SK-N-MC (cell line): ENCODE data around the gene SLC22A13.
"Not testable (repeated sequence)": the region's sequence is repeated elsewhere in the genome, so short reads cannot be mapped to it uniquely, and the experiment has no call there.

ENCODE experiments used
- DNase-seq: peaks from one replicate; pipeline ENCODE4 v3.0.0-alpha.2; 2011; ENCODE audit warnings: low read depth, low spot score
- H3K27ac ChIP-seq: fragments of 200-600 bp; sonication (generic); 2 replicates; pipeline ENCODE4 v1.5.1; 2016; ENCODE audit warnings: mixed run types
- H3K36me3 ChIP-seq: fragments of 200-600 bp; sonication (generic); 2 replicates; pipeline ENCODE4 v1.6.1; 2017; ENCODE audit warnings: antibody characterized with exemption, low read length, mixed read lengths; ENCODE audit not compliant: insufficient read depth
- H3K4me3 ChIP-seq: fragments of 200-600 bp; sonication (generic); 2 replicates; pipeline ENCODE4 v1.5.1; 2016
- H3K9ac ChIP-seq: fragments of 200-600 bp; sonication (generic); 2 replicates; pipeline ENCODE4 v1.8.0; 2017; ENCODE audit warnings: mixed run types, mixed read lengths; ENCODE audit not compliant: insufficient read length
- H3K9me3 ChIP-seq: fragments of 200-600 bp; sonication (generic); 2 replicates; pipeline ENCODE4 v1.6.1; 2017; ENCODE audit warnings: low read depth, mild to moderate bottlenecking, antibody characterized with exemption, low read length, moderate library complexity, mixed read lengths
- EZH2 ChIP-seq: fragments of 200-600 bp; sonication (generic); IDR thresholded peaks from one replicate; pipeline ENCODE4 v1.6.1; 2017; ENCODE audit warnings: antibody characterized with exemption
- FOXP2 ChIP-seq: optimal IDR thresholded peaks from 2 replicates; pipeline ENCODE3; 2011; ENCODE audit warnings: mild to moderate bottlenecking, moderate library complexity; ENCODE audit not compliant: insufficient read depth; ENCODE audit errors: extremely low read length, control extremely low read depth
- POLR2AphosphoS5 ChIP-seq: IDR thresholded peaks from 2 replicates; pipeline ENCODE4 v1.6.1; 2012; ENCODE audit warnings: mild to moderate bottlenecking, low read depth, low read length, borderline replicate concordance

Gene SLC22A13

DNA sequence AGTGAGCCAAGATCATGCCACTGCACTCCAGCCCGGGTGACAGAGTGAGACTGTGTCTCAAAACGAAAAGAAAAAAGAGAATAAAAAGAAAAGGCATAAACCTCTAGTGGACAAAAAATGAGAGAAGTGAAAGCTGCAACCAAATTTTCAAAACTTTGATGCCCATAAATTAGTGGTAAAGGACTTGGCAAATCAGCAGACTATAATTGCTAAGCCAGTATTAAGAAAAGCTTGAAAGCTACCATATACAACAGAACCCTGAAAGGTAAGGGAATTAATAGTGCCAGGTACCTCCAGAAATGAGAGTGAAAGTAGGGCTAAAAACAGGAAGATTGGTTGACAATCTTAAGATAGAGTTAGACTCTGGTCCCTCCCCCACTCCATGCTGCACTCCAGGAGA, 32.9 kb upstream of the SLC22A13 start:
- TF ChIP-seq FOXP2 (no peak), POLR2AphosphoS5 (no peak), EZH2 (no peak)
- no peak overlapping the region for H3K27ac ChIP-seq
- no peak overlapping the region for H3K9ac ChIP-seq
- H3K9me3 ChIP-seq: no peaks in the 10 kb centered on the region
- H3K4me3 ChIP-seq: no peak overlapping the region
- peaks cover 16% of the 10 kb centered on the region for H3K36me3 ChIP-seq
- no peak for DNase-seq

DNA sequence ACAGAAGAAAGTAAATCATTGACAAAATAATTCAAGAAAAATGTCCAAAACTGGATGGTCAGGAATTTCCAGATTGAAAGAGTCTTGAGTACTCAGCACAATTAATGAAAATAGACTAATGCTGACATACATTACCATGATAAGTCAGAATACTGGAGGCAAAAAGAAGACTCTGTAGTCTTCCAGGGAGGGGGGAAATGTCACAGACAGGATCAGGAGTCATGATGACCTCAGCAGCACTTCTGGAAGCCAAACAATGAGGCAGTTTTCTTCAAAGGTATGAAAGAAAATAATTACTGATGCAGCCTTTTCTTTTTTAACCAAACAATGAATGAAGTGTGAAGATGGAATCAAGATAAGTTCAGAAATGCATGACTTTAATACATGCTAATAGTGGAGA, 30.1 kb upstream of the SLC22A13 start:
- DNase-seq: no peak
- TF ChIP-seq EZH2 (no peak), POLR2AphosphoS5 (no peak), FOXP2 (no peak)
- Histone ChIP-seq H3K9me3 (no peaks in the 10 kb centered on the region), H3K27ac (no peak overlapping the region), H3K36me3 (peaks cover 15% of the 10 kb centered on the region), H3K9ac (no peak overlapping the region), H3K4me3 (no peak overlapping the region)

DNA sequence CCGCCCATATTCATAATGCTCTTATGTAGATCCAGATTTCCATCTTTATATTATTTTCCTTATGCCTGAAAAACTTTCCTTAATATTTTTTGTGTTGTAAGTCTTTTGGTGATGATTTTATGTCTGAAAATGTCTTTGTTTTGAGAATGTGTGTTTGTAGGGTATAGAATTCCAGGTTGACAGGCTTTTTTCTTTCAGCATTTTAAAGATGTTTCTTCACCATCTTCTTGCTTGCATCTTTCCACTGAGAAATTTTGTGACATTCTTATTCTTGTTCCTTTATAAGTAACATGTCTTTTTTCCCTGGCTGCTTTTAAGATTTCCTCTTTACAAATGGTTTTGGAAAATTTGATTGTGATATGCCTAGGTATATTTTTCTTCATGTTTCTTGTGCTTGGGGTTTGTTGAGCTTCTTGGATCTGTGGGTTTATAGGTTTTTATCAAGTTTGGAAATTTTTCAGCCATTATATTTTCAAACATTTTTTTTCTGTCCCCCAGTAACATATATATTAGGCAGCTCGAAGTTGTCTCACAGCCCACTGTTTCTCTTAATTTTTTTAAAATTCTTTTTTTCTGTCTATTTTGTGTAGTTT, 27.1 kb upstream of the SLC22A13 start:
- peaks cover 8% of the 10 kb centered on the region; the same call in 1 of the 2 replicates for H3K36me3 ChIP-seq
- H3K9ac ChIP-seq: no peak overlapping the region
- H3K9me3 ChIP-seq: no peaks in the 10 kb centered on the region
- H3K4me3 ChIP-seq: no peak overlapping the region
- H3K27ac ChIP-seq: no peak overlapping the region
- TF ChIP-seq FOXP2 (no peak), EZH2 (no peak), POLR2AphosphoS5 (no peak)
- no peak for DNase-seq

DNA sequence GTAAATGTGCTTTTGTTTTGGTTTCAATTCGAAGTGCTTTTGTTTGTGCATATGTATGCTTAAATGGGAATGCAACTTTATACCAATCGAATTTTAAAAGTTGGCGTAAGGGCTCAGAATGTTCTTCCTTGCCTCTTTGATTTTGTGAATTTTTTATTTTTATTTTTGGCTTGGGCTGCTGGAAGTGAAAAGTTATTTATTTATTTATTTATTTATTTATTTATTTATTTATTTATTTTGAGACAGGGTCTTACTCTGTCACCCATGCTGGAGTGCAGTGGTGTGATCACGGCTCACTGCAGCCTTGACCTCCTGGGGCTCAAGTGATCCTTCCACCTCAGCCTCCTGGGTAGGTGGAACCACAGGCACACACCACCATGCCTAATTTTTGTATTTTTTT, 22.8 kb upstream of the SLC22A13 start:
- DNase-seq, H3K9me3 ChIP-seq, H3K27ac ChIP-seq, H3K36me3 ChIP-seq, H3K9ac ChIP-seq, H3K4me3 ChIP-seq: not testable (repeated sequence)

DNA sequence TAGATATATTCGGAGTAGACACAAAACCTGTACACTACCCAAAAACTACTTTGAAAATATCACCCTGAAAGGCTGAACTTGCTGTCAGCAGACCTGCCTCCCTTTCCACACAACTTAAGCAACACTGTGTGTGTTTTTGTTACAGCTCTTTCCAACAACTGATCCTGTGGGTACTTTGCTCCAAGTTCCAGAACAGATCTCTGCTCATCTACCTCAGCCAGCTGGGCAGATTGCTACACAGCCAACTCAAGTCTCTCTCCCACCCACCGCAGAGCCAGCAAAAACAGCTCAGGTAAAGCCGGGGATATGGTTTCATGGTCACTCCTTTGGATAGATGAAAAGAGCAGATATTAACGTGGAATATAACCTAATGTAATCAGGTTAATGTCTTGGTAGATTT, 19.7 kb upstream of the SLC22A13 start:
- Histone ChIP-seq H3K9me3 (no peaks in the 10 kb centered on the region), H3K9ac (no peak overlapping the region), H3K36me3 (peaks cover 2% of the 10 kb centered on the region; the same call in 1 of the 2 replicates), H3K27ac (no peak overlapping the region), H3K4me3 (no peak overlapping the region)
- no peak for TF ChIP-seq EZH2
- no peak for TF ChIP-seq FOXP2
- TF ChIP-seq POLR2AphosphoS5: no peak
- no peak for DNase-seq

DNA sequence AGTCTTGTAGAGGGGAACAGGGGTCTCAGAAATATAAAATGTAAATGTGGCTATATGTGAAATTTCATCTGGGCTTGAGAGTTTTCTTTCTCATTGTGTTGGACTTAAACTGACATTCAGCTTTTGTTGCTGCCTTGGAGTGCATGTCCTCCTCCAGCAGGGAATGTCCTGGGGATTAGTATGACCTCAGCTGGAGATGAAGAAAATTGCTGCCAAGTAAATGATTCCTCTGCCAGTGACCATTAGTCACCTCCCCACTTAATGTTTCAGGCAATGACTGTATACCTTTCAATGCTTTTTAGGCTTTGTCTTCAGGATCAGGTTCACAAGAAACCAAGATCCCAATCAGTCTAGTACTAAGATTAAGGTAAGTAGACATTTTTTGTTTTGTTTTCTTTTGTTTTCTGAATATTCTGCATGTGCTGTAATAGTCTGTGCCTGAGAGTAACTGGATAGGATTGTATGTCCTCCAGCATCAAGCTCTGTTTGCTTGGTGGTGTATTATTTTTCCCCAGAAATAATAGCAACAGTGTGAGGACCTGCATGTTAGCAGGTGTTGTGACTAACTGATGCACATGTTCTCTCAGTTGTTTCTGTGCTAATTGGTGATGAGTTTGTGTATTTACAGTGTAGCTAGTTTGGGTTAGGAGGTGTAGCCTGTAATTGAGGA, 18.1 kb upstream of the SLC22A13 start:
- no peak for DNase-seq
- H3K27ac ChIP-seq: no peak overlapping the region
- no peak overlapping the region for H3K4me3 ChIP-seq
- peaks cover 11% of the 10 kb centered on the region; the same call in 1 of the 2 replicates for H3K36me3 ChIP-seq
- no peak overlapping the region for H3K9ac ChIP-seq
- no peak for TF ChIP-seq POLR2AphosphoS5
- no peak for TF ChIP-seq EZH2
- no peak for TF ChIP-seq FOXP2
- H3K9me3 ChIP-seq: no peaks in the 10 kb centered on the region

DNA sequence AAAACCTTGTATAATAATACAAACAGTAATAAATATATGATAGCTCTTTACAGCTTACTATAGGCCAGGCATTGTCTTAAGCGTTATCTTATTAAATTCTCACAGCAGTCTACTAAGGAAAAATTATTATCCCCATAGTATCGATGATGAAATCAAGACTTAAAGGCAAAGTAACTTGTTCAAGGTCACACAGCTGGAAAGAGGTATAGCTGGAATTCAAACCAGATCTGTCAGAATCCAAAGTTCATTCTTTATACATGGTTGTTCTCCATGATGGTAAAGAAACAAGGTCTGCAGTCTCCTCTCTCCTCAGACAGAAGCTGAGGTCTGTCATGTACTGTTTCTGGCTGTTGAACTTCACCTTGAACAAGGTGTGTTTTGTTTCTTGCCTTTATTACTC, 15.4 kb upstream of the SLC22A13 start:
- no peak for DNase-seq
- H3K27ac ChIP-seq: no peak overlapping the region
- H3K9me3 ChIP-seq: no peaks in the 10 kb centered on the region
- peaks cover 17% of the 10 kb centered on the region; the same call in 1 of the 2 replicates for H3K36me3 ChIP-seq
- no peak for TF ChIP-seq POLR2AphosphoS5
- TF ChIP-seq EZH2: no peak
- TF ChIP-seq FOXP2: no peak
- H3K9ac ChIP-seq: no peak overlapping the region
- no peak overlapping the region for H3K4me3 ChIP-seq

DNA sequence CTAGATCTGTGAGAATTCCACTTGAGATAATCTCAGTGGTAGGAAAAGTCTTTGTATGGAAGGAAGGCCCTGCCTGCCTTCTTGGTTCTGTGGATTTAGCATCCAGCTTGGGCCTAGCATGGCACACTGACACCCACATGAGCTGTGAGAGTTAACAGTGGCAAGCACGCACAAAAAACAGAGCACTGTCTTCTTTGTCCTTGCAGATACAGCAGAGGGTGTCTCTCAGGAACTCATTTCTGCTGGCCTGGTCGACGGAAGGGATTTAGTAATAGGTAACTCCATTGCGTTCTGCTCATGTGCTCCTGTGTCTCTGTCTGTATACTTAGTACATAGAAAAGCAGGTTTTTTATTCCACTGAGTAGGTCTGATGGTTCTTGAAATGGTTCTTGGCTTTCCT, 14.4 kb upstream of the SLC22A13 start:
- Histone ChIP-seq H3K9me3 (no peaks in the 10 kb centered on the region), H3K27ac (no peak overlapping the region), H3K9ac (no peak overlapping the region), H3K4me3 (no peak overlapping the region), H3K36me3 (peaks cover 17% of the 10 kb centered on the region; the same call in 1 of the 2 replicates)
- no peak for TF ChIP-seq EZH2
- TF ChIP-seq FOXP2: no peak
- TF ChIP-seq POLR2AphosphoS5: no peak
- no peak for DNase-seq

DNA sequence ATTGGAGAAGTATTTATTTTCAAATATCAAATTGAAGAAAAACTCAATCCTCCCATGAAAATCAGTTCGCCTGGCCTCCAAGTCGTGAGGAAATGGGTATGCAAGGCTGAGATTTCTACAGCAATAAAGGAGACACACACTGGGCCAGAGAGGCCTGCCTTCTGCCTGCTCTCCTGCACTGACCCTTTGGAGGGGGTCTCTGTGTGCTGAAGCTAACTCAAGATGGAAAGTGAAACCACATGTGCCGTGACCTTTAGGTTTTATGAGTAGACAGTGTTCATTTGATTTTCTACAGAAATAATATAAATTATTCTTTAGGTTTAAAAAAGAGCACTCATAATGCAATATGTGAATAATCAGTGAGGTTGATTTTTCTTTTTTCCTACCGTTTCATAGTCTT, 11.9 kb upstream of the SLC22A13 start:
- Histone ChIP-seq H3K36me3 (peaks cover 15% of the 10 kb centered on the region; the same call in 1 of the 2 replicates), H3K4me3 (no peak overlapping the region), H3K9me3 (no peaks in the 10 kb centered on the region), H3K27ac (no peak overlapping the region), H3K9ac (no peak overlapping the region)
- DNase-seq: no peak
- TF ChIP-seq EZH2: no peak
- no peak for TF ChIP-seq FOXP2
- no peak for TF ChIP-seq POLR2AphosphoS5
